NCI-H524 (cell line): Measurements from ENCODE around the gene SEPHS2.

Experiments used
- DNase-seq, 2 experiments: peaks; one replicate each; lab custom pipeline; 2025; lab: John Stamatoyannopoulos, UW

Gene SEPHS2

GRCh38 chr16:30429678-30430427 is 15.8 kb downstream of the SEPHS2 start, which contains the start of gene DCTPP1:
Gene DCTPP1, minus strand, starts transcription at chr16:30430030. Its CDS starts 50 bp downstream, at chr16:30429980.
- peak; percentile 100 for DNase-seq

DNA sequence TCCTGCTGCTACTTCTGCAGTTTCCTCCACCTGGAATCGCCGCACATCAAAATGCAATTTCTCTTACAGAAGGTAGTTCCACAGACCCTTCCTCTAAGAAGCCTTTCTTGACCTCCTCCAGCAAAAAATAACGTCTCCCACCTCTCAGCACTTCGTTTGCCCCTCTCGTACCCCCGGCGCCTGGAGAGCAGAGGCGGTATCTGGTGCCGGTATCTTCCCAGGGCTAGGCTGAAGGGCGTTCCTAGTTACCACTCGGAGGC is 16.3 kb downstream of the SEPHS2 start:
- DNase-seq, result no peak

DNA sequence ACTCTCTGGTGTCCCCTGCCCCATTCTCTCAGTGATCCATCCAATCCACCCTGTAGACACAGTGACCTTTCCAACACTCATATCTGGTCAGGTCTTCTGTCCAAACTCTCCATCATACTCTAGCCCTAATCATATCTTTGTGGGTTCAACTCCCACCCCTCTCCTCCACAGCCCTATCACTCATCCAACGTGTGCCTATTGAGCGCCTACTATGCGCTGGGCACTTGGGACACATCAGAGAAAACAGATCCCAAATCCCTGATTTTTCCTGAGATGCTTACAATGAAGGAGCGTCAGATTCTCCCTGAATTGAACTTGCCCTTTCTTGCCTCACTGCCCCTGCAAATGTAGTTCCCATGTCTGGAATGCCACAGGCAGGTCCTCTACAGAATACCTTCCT is 17.6 kb downstream of the SEPHS2 start:
- DNase-seq, result no peak

- no peak for DNase-seq
Measured at GRCh38 chr16:30421010-30421409, 24.7 kb downstream of the SEPHS2 start.

GRCh38 chr16:30418350-30419181 is 27.1 kb downstream of the SEPHS2 start:
- DNase-seq, result no peak

DNA sequence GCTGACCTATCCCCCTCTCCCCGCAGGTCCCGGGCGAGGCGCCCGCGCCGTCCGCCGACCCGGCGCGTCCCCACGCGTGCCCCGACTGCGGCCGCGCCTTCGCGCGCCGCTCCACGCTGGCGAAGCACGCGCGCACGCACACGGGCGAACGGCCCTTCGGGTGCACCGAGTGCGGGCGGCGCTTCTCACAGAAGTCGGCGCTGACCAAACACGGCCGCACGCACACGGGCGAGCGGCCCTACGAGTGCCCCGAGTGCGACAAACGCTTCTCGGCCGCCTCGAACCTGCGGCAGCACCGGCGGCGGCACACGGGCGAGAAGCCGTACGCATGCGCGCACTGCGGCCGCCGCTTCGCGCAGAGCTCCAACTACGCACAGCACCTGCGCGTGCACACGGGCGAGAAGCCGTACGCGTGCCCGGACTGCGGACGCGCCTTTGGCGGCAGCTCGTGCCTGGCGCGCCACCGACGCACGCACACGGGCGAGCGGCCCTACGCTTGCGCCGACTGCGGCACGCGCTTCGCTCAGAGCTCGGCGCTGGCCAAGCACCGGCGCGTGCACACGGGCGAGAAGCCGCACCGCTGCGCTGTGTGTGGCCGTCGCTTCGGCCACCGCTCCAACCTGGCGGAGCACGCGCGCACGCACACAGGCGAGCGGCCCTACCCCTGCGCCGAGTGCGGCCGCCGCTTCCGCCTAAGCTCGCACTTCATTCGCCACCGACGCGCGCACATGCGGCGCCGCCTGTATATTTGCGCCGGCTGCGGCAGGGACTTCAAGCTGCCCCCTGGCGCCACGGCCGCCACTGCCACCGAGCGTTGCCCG is 27.9 kb downstream of the SEPHS2 start:
- peak; percentile 85 to 90 for DNase-seq

DNA sequence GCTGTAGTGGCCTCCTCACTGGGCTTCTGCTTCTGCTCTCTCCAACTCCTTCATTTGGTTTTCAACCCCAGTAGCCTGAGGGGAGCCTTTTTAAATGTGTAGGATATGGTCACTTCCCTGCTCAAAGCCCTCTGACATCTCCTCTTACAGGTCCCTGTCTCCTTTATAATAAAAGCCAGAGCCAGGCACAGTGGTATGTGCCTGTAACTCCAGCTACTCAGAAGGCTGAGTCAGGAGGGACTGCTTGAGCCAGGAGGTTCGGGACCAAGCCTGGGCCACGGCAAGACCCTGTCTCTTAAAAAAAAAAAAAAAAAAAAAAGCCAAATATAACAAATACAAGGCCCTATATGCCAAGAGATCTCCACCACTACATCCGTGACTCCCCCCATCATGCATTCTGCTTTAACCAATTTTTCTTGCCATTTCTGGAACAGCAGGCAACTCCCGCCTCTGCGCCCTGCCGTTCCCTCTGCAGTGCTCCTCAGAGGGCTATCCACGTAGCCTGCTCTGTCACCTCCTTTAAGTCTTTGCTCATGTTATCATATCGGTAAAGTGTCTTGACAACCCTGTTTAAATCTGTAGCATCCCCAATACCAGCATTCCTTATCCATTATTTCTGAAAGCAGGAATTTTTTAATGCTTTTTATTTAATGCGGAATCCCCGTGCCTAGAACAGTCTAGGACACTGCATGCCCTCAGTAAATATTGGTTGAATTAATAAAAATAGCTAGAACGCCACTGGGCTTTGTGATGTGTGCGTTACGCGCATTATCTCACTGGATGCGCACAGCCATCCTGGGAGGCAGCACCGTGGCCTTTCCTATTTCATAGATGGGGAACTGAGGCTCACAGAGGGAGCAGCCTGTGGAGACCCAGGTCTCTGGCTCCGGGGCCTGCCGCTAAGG is 28.8 kb downstream of the SEPHS2 start:
- no peak for DNase-seq

- DNase-seq, result no peak
Measured at GRCh38 chr16:30416047-30416603, 29.5 kb downstream of the SEPHS2 start.

DNA sequence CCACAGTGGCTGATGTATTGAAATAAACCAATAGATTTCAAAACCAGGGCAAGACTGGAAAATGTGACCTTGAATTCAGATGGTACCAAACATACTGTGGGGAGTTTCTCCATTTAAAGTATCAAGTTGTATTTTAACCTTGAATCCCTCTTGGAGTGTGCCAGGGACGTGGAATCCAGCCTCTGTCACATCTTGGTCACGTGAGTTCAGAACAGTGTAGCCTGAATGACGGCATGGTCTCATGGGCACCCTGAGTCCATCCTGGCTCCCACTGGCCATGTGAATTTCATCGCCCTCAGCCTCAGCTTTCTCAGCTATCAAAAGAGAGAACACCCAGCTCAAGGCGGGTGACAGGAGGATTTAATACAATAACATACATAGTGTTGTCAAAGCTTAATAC is 31.5 kb downstream of the SEPHS2 start:
- no peak for DNase-seq

DNA sequence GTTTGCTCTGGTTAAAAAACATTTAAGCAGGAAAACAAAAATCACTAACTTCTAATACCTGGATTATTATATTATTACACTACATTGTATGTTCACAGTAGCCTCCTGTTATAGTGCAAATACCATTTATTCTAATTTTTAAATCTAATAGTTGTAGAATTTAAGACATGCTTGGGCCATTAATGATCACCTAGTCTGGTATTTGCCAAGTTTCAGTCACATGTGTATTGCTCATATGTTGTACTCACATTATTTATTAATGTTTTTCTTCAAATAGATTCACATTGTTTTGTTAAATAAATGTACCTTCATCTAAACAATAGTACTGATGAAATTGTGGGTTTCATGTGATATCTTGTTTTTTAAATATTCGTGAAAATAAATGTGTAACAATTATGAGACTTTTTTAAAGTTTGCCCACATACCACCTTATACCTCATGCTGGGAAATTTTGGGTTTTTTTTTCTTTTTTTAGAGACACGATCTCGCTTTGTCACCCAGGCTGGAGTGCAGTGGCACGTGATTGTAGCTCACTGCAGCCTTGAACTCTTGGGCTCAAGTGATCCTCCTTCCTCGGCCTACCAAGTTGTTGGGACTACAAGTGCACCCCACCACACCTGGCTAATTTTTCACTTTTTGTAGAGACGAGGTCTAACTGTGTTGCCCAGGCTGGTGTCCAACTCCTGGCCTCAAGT is 32.4 kb downstream of the SEPHS2 start:
- DNase-seq, result no peak

DNA sequence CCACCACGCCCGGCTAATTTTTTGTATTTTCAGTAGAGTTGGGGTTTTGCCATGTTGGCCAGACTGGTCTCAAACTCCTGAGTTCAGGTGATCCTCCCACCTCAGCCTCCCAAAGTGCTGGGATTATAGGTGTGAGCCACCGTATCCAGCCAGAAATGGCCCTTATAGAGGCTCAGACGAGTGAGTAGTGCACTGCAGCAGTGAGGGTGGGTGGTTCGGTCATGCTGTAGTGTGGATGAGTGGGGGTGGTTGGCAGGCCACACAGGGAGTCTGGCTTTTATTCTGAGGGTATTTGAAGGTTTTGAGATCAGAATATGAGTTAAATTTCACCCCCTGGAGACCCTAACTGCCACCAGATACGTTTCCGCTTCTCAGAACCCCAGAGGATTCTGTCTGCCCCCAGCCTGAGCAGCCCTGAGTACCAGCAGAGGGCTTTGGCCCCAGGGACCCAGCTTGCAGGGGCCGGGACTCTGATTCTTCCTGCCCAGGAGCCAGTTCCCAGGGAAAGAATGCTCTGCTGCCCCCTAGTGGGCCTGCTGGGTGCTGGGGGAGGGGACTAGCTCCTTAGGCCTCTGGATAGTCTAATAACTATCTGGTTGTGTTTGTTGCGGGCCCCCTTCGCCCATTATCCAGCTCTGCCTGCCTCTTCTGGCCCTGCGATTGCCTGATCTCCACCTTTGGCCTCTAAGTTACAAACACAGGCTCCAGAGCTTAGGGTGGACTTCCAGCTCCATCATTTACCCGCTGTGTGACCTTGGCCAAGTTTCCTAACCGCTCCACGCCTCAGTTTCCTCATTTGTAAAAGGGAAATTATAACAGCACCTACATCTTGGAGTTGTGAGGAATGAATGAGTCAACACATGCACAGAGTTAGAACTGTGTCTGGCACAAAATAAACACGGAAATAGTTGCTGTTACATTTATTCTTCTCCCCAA is 36.3 kb downstream of the SEPHS2 start:
- DNase-seq, result peak; percentile 78 to 93

- no peak for DNase-seq
Measured at GRCh38 chr16:30407804-30408534, 37.7 kb downstream of the SEPHS2 start.

- DNase-seq, result peak; percentile 79 to 87
Measured at GRCh38 chr16:30407102-30407803, 38.4 kb downstream of the SEPHS2 start, which contains the start of gene ZNF771. Gene ZNF771, plus strand, starts transcription at chr16:30407606. Its CDS starts 448 bp downstream, at chr16:30408054.

DNA sequence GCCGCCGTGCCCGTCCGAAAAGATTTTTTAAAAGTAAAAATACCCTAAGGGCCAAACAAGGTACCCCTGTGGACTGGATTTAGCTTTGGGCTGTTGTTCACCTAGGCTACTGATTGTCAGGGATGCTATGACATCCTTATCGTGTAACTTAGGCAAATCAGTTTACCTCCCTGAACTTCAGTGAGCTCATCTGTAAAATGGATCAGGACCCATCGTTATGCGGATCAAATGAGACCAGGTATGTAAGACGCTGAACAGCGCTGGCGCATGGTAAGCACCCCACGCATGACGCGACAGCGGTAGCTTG is 38.9 kb downstream of the SEPHS2 start:
- DNase-seq, result no peak

- no peak for DNase-seq
Measured at GRCh38 chr16:30401768-30402425, 43.8 kb downstream of the SEPHS2 start.

GRCh38 chr16:30399435-30400186 is 46.1 kb downstream of the SEPHS2 start:
- peak in 1 of 2 experiments; percentile 42 for DNase-seq
